ENCODE measurements around the gene PIK3C2A.
"Not testable (repeated sequence)": the region's sequence is repeated elsewhere in the genome, so short reads cannot be mapped to it uniquely, and the experiment has no call there.

PIK3C2A gene

GRCh38 chr11:17207317-17208256, at the start of gene PIK3C2A:
PIK3C2A (minus strand) TSS chr11:17207986; CDS start chr11:17169741, 38,245 bp downstream.
- Histone ChIP-seq H3K4me3 (peak within 1 kb of the TSS; percentile 62 to 96 (median 90)), H3K27ac (peak within 1 kb of the TSS; percentile 79 to 97 (median 93))

- peak overlapping the region in 3 of 21 experiments; percentile 11 to 46 (median 29) for H3K27ac ChIP-seq
- H3K4me3 ChIP-seq: no peak overlapping the region
Measured at GRCh38 chr11:17257196-17257595, 49.4 kb upstream of the PIK3C2A start.

- peak overlapping the region in 4 of 21 experiments; percentile 11 to 46 (median 26) for H3K27ac ChIP-seq
- H3K4me3 ChIP-seq: no peak overlapping the region
Measured at GRCh38 chr11:17256512-17256911, 48.7 kb upstream of the PIK3C2A start.

- Histone ChIP-seq H3K27ac (no peak overlapping the region), H3K4me3 (no peak overlapping the region)
Measured at GRCh38 chr11:17252704-17253103, 44.9 kb upstream of the PIK3C2A start.

GRCh38 chr11:17250561-17251350, 43.0 kb upstream of the PIK3C2A start:
- Histone ChIP-seq H3K27ac (no peak overlapping the region), H3K4me3 (no peak overlapping the region)

- no peak overlapping the region for H3K4me3 ChIP-seq
- H3K27ac ChIP-seq: no peak overlapping the region
Measured at GRCh38 chr11:17244046-17244445, 36.3 kb upstream of the PIK3C2A start.

- not testable (repeated sequence) for H3K27ac ChIP-seq, H3K4me3 ChIP-seq
Measured at GRCh38 chr11:17242954-17243353, 35.2 kb upstream of the PIK3C2A start.

GRCh38 chr11:17240780-17241179, 33.0 kb upstream of the PIK3C2A start:
- no peak overlapping the region for H3K27ac ChIP-seq
- H3K4me3 ChIP-seq: no peak overlapping the region

- not testable (repeated sequence) for H3K27ac ChIP-seq, H3K4me3 ChIP-seq
Measured at GRCh38 chr11:17239927-17240326, 32.1 kb upstream of the PIK3C2A start.

- H3K4me3 ChIP-seq: no peak overlapping the region
- peak overlapping the region in 2 of 21 experiments; percentile 20 to 29 for H3K27ac ChIP-seq
Measured at GRCh38 chr11:17238377-17238776, 30.6 kb upstream of the PIK3C2A start.

GRCh38 chr11:17233101-17233500, 25.3 kb upstream of the PIK3C2A start:
- Histone ChIP-seq H3K27ac (no peak overlapping the region), H3K4me3 (no peak overlapping the region)

- Histone ChIP-seq H3K4me3 (no peak overlapping the region), H3K27ac (no peak overlapping the region)
Measured at GRCh38 chr11:17230867-17231851, 23.4 kb upstream of the PIK3C2A start.

- Histone ChIP-seq H3K27ac (no peak overlapping the region), H3K4me3 (no peak overlapping the region)
Measured at GRCh38 chr11:17229481-17230152, 21.8 kb upstream of the PIK3C2A start.

- H3K4me3 ChIP-seq, H3K27ac ChIP-seq: not testable (repeated sequence)
Measured at GRCh38 chr11:17228186-17228925, 20.6 kb upstream of the PIK3C2A start.

GRCh38 chr11:17224727-17225126, 16.9 kb upstream of the PIK3C2A start:
- Histone ChIP-seq H3K27ac (no peak overlapping the region), H3K4me3 (no peak overlapping the region)

GRCh38 chr11:17221968-17222367, 14.2 kb upstream of the PIK3C2A start:
- no peak overlapping the region for H3K27ac ChIP-seq
- H3K4me3 ChIP-seq: no peak overlapping the region

- Histone ChIP-seq H3K27ac (no peak overlapping the region), H3K4me3 (no peak overlapping the region)
Measured at GRCh38 chr11:17219016-17219415, 11.2 kb upstream of the PIK3C2A start.

- H3K4me3 ChIP-seq: no peak overlapping the region
- H3K27ac ChIP-seq: no peak overlapping the region
Measured at GRCh38 chr11:17218403-17218802, 10.6 kb upstream of the PIK3C2A start.
